ENCODE measurements around the gene SNRK.

The SNRK gene

DNA sequence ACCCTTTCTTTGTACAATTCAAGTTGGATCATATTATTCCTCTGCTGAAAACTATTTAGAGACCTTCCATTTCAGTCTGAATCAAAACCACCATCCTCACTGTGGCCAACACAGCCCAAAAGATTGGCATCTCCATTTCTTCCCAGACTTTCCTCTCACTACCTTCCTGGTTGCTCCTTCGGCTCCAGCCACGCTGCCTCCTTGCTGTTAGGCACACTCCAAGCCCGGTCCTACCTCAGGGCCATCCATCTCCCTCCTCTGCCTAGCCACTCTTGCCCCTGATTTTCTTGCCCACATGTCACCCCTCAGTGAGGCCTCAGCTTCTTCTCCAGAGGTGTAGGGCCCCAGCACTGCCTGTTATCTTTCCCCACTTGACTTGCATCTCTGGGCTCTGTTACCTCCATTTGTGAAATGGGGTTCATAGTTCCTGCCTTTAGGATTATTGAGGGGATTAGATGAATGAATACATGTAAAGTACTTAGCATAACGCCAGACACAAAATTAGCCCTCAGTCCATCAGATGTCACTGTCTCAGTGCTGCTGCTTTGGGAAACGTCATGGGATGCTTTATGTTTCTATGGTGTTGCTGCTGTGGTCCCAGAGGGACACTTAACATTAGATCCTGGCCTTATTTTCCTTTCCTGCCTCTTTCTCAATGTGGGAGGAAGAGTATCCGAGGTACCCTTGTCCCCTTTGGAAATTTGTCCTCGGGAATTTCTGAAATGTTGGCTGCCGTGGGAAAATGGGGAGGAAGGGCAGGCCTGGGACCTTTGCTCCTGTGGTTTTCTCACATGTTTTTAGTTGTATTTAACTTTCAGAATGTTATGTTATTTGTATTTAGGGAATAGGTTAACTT, 31.3 kb downstream of the SNRK start:
- no peak for DNase-seq
- Histone ChIP-seq H2AFZ (ENCODE audit: low read depth, low read length) (no peak overlapping the region), H3K9ac (ENCODE audit: low read depth, low read length) (no peak overlapping the region), H3K4me2 (ENCODE audit: insufficient read depth, low read length) (no peak overlapping the region), H3K27me3 (ENCODE audit: insufficient read depth, low read length, poor library complexity) (no peaks in the 10 kb centered on the region), H3K36me3 (ENCODE audit: insufficient read depth, low read length) (no peaks in the 10 kb centered on the region; the same call in none of the 2 replicates), H3K9me3 (ENCODE audit: insufficient read depth, low read length, severe bottlenecking) (no peaks in the 10 kb centered on the region), H3K27ac (ENCODE audit: low read length) (no peak overlapping the region), H3K4me1 (ENCODE audit: insufficient read depth, low read length) (no peaks in the 10 kb centered on the region), H3K79me2 (ENCODE audit: insufficient read depth, low read length) (peaks cover 75% of the 10 kb centered on the region), H3K4me3 (ENCODE audit: low read depth in 1 of 2, low read length in 2 of 2) (no peak overlapping the region), H4K20me1 (ENCODE audit: insufficient read depth, low read length) (peaks cover 8% of the 10 kb centered on the region; the same call in 1 of the 2 replicates)
- ATAC-seq (ENCODE audit: insufficient read depth, low read depth): no peak
- TF ChIP-seq EZH2 (IDR thresholded peaks at IDR 0.05; ENCODE audit: borderline replicate concordance, low read depth, low read length, severe bottlenecking): no peak
- TF ChIP-seq, protein P1, sequence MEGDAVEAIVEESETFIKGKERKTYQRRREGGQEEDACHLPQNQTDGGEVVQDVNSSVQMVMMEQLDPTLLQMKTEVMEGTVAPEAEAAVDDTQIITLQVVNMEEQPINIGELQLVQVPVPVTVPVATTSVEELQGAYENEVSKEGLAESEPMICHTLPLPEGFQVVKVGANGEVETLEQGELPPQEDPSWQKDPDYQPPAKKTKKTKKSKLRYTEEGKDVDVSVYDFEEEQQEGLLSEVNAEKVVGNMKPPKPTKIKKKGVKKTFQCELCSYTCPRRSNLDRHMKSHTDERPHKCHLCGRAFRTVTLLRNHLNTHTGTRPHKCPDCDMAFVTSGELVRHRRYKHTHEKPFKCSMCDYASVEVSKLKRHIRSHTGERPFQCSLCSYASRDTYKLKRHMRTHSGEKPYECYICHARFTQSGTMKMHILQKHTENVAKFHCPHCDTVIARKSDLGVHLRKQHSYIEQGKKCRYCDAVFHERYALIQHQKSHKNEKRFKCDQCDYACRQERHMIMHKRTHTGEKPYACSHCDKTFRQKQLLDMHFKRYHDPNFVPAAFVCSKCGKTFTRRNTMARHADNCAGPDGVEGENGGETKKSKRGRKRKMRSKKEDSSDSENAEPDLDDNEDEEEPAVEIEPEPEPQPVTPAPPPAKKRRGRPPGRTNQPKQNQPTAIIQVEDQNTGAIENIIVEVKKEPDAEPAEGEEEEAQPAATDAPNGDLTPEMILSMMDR (IDR thresholded peaks at IDR 0.05; ENCODE audit: borderline replicate concordance, extremely low read depth, low read length, poor library complexity, severe bottlenecking): no peak

DNA sequence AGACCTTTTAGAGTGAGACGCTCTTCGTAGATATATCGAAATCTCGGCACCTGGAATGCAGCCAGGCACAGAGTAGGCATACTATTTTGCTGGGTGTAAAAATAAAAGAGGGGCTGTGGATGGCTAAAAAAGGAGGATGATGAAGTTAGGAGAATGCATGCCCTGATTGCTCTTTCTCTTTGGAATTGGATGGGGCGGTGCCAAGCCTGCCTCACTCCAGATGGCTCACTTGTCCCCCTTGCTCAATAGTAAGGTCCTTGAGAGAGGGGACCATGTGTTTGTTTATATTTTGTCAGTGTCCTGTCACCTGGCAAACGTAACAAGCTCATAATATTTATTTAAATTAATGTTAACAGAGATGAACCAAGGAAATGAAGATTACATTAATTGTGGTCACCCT, 33.0 kb downstream of the SNRK start:
- Histone ChIP-seq H3K4me1 (ENCODE audit: insufficient read depth, low read length) (no peaks in the 10 kb centered on the region), H3K9me3 (ENCODE audit: insufficient read depth, low read length, severe bottlenecking) (no peaks in the 10 kb centered on the region), H3K4me2 (ENCODE audit: insufficient read depth, low read length) (no peak overlapping the region), H4K20me1 (ENCODE audit: insufficient read depth, low read length) (peaks cover 12% of the 10 kb centered on the region), H3K4me3 (ENCODE audit: low read depth in 1 of 2, low read length in 2 of 2) (no peak overlapping the region), H3K27me3 (ENCODE audit: insufficient read depth, low read length, poor library complexity) (no peaks in the 10 kb centered on the region), H3K36me3 (ENCODE audit: insufficient read depth, low read length) (no peaks in the 10 kb centered on the region; the same call in none of the 2 replicates), H3K27ac (ENCODE audit: low read length) (no peak overlapping the region), H3K79me2 (ENCODE audit: insufficient read depth, low read length) (peaks cover 84% of the 10 kb centered on the region), H2AFZ (ENCODE audit: low read depth, low read length) (no peak overlapping the region), H3K9ac (ENCODE audit: low read depth, low read length) (no peak overlapping the region)
- no peak for DNase-seq
- ATAC-seq (ENCODE audit: insufficient read depth, low read depth): no peak
- TF ChIP-seq, protein P1 (IDR thresholded peaks at IDR 0.05; ENCODE audit: borderline replicate concordance, extremely low read depth, low read length, poor library complexity, severe bottlenecking): no peak
- TF ChIP-seq EZH2 (IDR thresholded peaks at IDR 0.05; ENCODE audit: borderline replicate concordance, low read depth, low read length, severe bottlenecking): no peak

DNA sequence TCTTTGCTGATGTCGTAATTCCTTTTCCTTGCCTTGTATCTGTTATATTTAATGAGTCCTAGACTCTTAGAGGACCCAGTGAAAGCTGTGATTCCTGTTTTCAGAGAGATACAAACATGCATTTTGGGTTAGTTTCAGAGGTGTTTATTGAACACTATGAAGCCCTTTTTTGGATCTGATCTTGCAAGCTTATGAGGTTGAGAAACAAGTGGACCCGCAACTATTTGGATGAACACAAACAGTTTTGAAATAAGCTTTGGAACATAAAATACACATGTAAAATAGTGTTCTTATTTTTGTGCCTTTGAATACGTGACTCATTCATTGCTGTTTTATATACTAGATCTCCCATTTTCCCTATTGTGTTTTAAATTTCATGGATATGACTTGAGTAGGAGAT, 33.5 kb downstream of the SNRK start:
- H3K9me3 ChIP-seq (ENCODE audit: insufficient read depth, low read length, severe bottlenecking): no peaks in the 10 kb centered on the region
- peaks cover 11% of the 10 kb centered on the region for H4K20me1 ChIP-seq (ENCODE audit: insufficient read depth, low read length)
- H2AFZ ChIP-seq (ENCODE audit: low read depth, low read length): no peak overlapping the region
- no peak overlapping the region for H3K4me3 ChIP-seq (ENCODE audit: low read depth in 1 of 2, low read length in 2 of 2)
- no peak for ATAC-seq (ENCODE audit: insufficient read depth, low read depth)
- H3K4me2 ChIP-seq (ENCODE audit: insufficient read depth, low read length): no peak overlapping the region
- no peak overlapping the region for H3K9ac ChIP-seq (ENCODE audit: low read depth, low read length)
- no peaks in the 10 kb centered on the region for H3K4me1 ChIP-seq (ENCODE audit: insufficient read depth, low read length)
- no peak for TF ChIP-seq EZH2 (IDR thresholded peaks at IDR 0.05; ENCODE audit: borderline replicate concordance, low read depth, low read length, severe bottlenecking)
- TF ChIP-seq, protein P1 (IDR thresholded peaks at IDR 0.05; ENCODE audit: borderline replicate concordance, extremely low read depth, low read length, poor library complexity, severe bottlenecking): no peak
- H3K36me3 ChIP-seq (ENCODE audit: insufficient read depth, low read length): no peaks in the 10 kb centered on the region; the same call in none of the 2 replicates
- DNase-seq: no peak
- no peaks in the 10 kb centered on the region for H3K27me3 ChIP-seq (ENCODE audit: insufficient read depth, low read length, poor library complexity)
- H3K27ac ChIP-seq (ENCODE audit: low read length): no peak overlapping the region
- H3K79me2 ChIP-seq (ENCODE audit: insufficient read depth, low read length): peaks cover 81% of the 10 kb centered on the region

Data from DND-41 (cell line).